ENCODE results near the gene PAPPA2.

DNA sequence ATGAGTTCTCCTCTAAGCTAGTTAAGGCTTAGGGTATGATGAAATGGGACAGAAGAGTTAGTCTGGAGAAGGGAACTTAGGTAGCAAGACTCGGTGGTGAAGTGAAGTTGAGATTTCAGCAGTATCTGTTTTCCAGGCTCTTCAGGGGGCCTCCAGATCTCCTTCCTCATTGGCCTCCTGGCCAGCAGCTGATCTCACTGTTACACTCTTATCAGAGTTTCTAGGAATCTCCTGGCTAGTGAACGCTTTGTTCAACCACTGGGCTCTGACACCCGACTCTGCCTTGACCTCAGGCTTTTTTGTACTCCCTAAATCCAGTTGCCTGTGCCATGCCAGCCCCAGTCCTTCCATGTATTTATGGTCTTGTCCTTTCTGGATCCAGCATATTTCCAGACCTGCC is 390.5 kb downstream of the PAPPA2 start:
- TF ChIP-seq EZH2 (IDR thresholded peaks at IDR 0.05; ENCODE audit: low read length, missing control alignments) (no peak), CTCF (conservative IDR thresholded peaks at IDR 0.05 in 1 of 2, IDR thresholded peaks at IDR 0.05 in 1 of 2; ENCODE audit: low read depth in 1 of 2, low read length in 2 of 2) (no peak)

Measured in fibroblast of lung (primary cell).